ENCODE results near the gene LRRC14B.

LRRC14B gene

GRCh38 chr5:191036-191948 lies at the start of gene LRRC14B:
TSS of gene LRRC14B (plus strand) at chr5:191495. CDS start at chr5:191539, 44 bp downstream.
- no peak for DNase-seq (ENCODE audit: low read depth, low spot score)

GRCh38 chr5:141761-142160 lies 49.5 kb upstream of the LRRC14B start:
- no peak for DNase-seq (ENCODE audit: low read depth, low spot score)

GRCh38 chr5:142246-142810 lies 49.0 kb upstream of the LRRC14B start:
- DNase-seq (ENCODE audit: low read depth, low spot score): no peak

- DNase-seq (ENCODE audit: low read depth, low spot score): no peak
Measured at GRCh38 chr5:143041-143440, 48.3 kb upstream of the LRRC14B start.

- DNase-seq (ENCODE audit: low read depth, low spot score): no peak
Measured at GRCh38 chr5:144941-145340, 46.4 kb upstream of the LRRC14B start.

- DNase-seq (ENCODE audit: low read depth, low spot score): no peak
Measured at GRCh38 chr5:145585-146323, 45.5 kb upstream of the LRRC14B start.

GRCh38 chr5:147751-148150 lies 43.5 kb upstream of the LRRC14B start:
- no peak for DNase-seq (ENCODE audit: low read depth, low spot score)

- DNase-seq (ENCODE audit: low read depth, low spot score): no peak
Measured at GRCh38 chr5:149745-150485, 41.4 kb upstream of the LRRC14B start.

- DNase-seq (ENCODE audit: low read depth, low spot score): no peak
Measured at GRCh38 chr5:150746-151145, 40.5 kb upstream of the LRRC14B start.

- DNase-seq (ENCODE audit: low read depth, low spot score): no peak
Measured at GRCh38 chr5:152077-152476, 39.2 kb upstream of the LRRC14B start.

GRCh38 chr5:153256-153655 lies 38.0 kb upstream of the LRRC14B start:
- DNase-seq (ENCODE audit: low read depth, low spot score): no peak

GRCh38 chr5:154236-154635 lies 37.1 kb upstream of the LRRC14B start:
- DNase-seq (ENCODE audit: low read depth, low spot score): no peak

GRCh38 chr5:154826-155225 lies 36.5 kb upstream of the LRRC14B start:
- no peak for DNase-seq (ENCODE audit: low read depth, low spot score)

GRCh38 chr5:155651-156410 lies 35.5 kb upstream of the LRRC14B start:
- DNase-seq (ENCODE audit: low read depth, low spot score): no peak

- DNase-seq (ENCODE audit: low read depth, low spot score): no peak
Measured at GRCh38 chr5:156411-157072, 34.8 kb upstream of the LRRC14B start.

GRCh38 chr5:157126-157715 lies 34.1 kb upstream of the LRRC14B start:
- no peak for DNase-seq (ENCODE audit: low read depth, low spot score)

- no peak for DNase-seq (ENCODE audit: low read depth, low spot score)
Measured at GRCh38 chr5:157801-158200, 33.5 kb upstream of the LRRC14B start.

GRCh38 chr5:158807-159447 lies 32.4 kb upstream of the LRRC14B start:
- no peak for DNase-seq (ENCODE audit: low read depth, low spot score)

- DNase-seq (ENCODE audit: low read depth, low spot score): no peak
Measured at GRCh38 chr5:159448-160172, 31.7 kb upstream of the LRRC14B start.

All from ELF-1 (cell line).